GM04503 (cell line): Measurements from ENCODE around the gene PLA2G3.
"Not testable (repeated sequence)": the region's sequence is repeated elsewhere in the genome, so short reads cannot be mapped to it uniquely, and the experiment has no call there.

ENCODE experiments used
- DNase-seq: peaks from one replicate; pipeline ENCODE4 v3.0.0-alpha.2; 2012; ENCODE audit warnings: low read depth

Gene PLA2G3

GRCh38 chr22:31122532-31123291 is 17.6 kb downstream of the PLA2G3 start, which contains the start of gene INPP5J:
INPP5J (plus strand) TSS chr22:31122966; CDS start chr22:31123015, 49 bp downstream.
- DNase-seq: no peak

- no peak for DNase-seq
These were observed 18.1 kb downstream of the PLA2G3 start for GRCh38 chr22:31122196-31122531.

GRCh38 chr22:31121403-31121802 is 18.9 kb downstream of the PLA2G3 start:
- DNase-seq: no peak

- no peak for DNase-seq
These were observed 19.7 kb downstream of the PLA2G3 start for GRCh38 chr22:31120642-31121041.

GRCh38 chr22:31120230-31120629 is 20.1 kb downstream of the PLA2G3 start:
- DNase-seq: no peak

- DNase-seq: no peak
These were observed 21.1 kb downstream of the PLA2G3 start for GRCh38 chr22:31119026-31119717.

- no peak for DNase-seq
These were observed 22.1 kb downstream of the PLA2G3 start for GRCh38 chr22:31118046-31118820.

GRCh38 chr22:31112547-31113091 is 27.7 kb downstream of the PLA2G3 start:
- DNase-seq: not testable (repeated sequence)

- DNase-seq: no peak
These were observed 32.5 kb downstream of the PLA2G3 start for GRCh38 chr22:31107894-31108218.

- DNase-seq: peak; percentile 92
These were observed 33.0 kb downstream of the PLA2G3 start, which contains the start of gene SELENOM for GRCh38 chr22:31107178-31107893. SELENOM (minus strand) TSS chr22:31107568; CDS start chr22:31107505, 63 bp downstream.

- DNase-seq: no peak
These were observed 33.6 kb downstream of the PLA2G3 start for GRCh38 chr22:31106731-31107177.

- DNase-seq: no peak
These were observed 34.2 kb downstream of the PLA2G3 start for GRCh38 chr22:31106001-31106571.

- no peak for DNase-seq
These were observed 34.9 kb downstream of the PLA2G3 start for GRCh38 chr22:31105282-31105929.

- DNase-seq: no peak
These were observed 35.4 kb downstream of the PLA2G3 start for GRCh38 chr22:31104869-31105268.

- DNase-seq: no peak
These were observed 36.2 kb downstream of the PLA2G3 start for GRCh38 chr22:31103899-31104694.

- DNase-seq: no peak
These were observed 37.2 kb downstream of the PLA2G3 start for GRCh38 chr22:31103111-31103510.

GRCh38 chr22:31102441-31103081 is 37.7 kb downstream of the PLA2G3 start:
- DNase-seq: peak; percentile 87

- DNase-seq: no peak
These were observed 39.4 kb downstream of the PLA2G3 start for GRCh38 chr22:31100762-31101525.
